ENCODE measurements around the gene PTPN14.

PTPN14 gene

GRCh38 chr1:214475746-214476145 is 75.7 kb downstream of the PTPN14 start:
- no peak overlapping the region for H2AFZ ChIP-seq (ENCODE audit: low read length, unreplicated experiment)
- H3K27me3 ChIP-seq (ENCODE audit: insufficient read depth, low read length) = no peaks in the 10 kb centered on the region
- no peak overlapping the region for H3K4me3 ChIP-seq (ENCODE audit: low read depth, low read length)
- H3K27ac ChIP-seq (ENCODE audit: low read depth, low read length) = peak overlapping the region; percentile 91
- H3K4me1 ChIP-seq (ENCODE audit: control insufficient read depth, insufficient read depth, low read length, unreplicated experiment) = peaks cover 72% of the 10 kb centered on the region
- H3K36me3 ChIP-seq (ENCODE audit: insufficient read depth, low read length) = no peaks in the 10 kb centered on the region
- peaks cover 91% of the 10 kb centered on the region for H3K79me2 ChIP-seq (ENCODE audit: control insufficient read depth, insufficient read depth, low read length, unreplicated experiment)

- Histone ChIP-seq H3K4me3 (ENCODE audit: low read depth, low read length) (no peak overlapping the region), H3K79me2 (ENCODE audit: control insufficient read depth, insufficient read depth, low read length, unreplicated experiment) (peaks cover 88% of the 10 kb centered on the region), H2AFZ (ENCODE audit: low read length, unreplicated experiment) (no peak overlapping the region), H3K4me1 (ENCODE audit: control insufficient read depth, insufficient read depth, low read length, unreplicated experiment) (peaks cover 73% of the 10 kb centered on the region), H3K36me3 (ENCODE audit: insufficient read depth, low read length) (no peaks in the 10 kb centered on the region), H3K27ac (ENCODE audit: low read depth, low read length) (peak overlapping the region; percentile 91), H3K27me3 (ENCODE audit: insufficient read depth, low read length) (no peaks in the 10 kb centered on the region)
Measured at GRCh38 chr1:214475331-214475730, 76.1 kb downstream of the PTPN14 start.

- Histone ChIP-seq H2AFZ (ENCODE audit: low read length, unreplicated experiment) (no peak overlapping the region), H3K4me3 (ENCODE audit: low read depth, low read length) (no peak overlapping the region), H3K79me2 (ENCODE audit: control insufficient read depth, insufficient read depth, low read length, unreplicated experiment) (peaks cover 91% of the 10 kb centered on the region), H3K27ac (ENCODE audit: low read depth, low read length) (peak overlapping the region; percentile 63; the same call in 1 of the 2 replicates), H3K27me3 (ENCODE audit: insufficient read depth, low read length) (no peaks in the 10 kb centered on the region), H3K4me1 (ENCODE audit: control insufficient read depth, insufficient read depth, low read length, unreplicated experiment) (peaks cover 78% of the 10 kb centered on the region), H3K36me3 (ENCODE audit: insufficient read depth, low read length) (no peaks in the 10 kb centered on the region)
Measured at GRCh38 chr1:214474467-214474866, 76.9 kb downstream of the PTPN14 start.

GRCh38 chr1:214473862-214474261 is 77.5 kb downstream of the PTPN14 start:
- Histone ChIP-seq H3K4me1 (ENCODE audit: control insufficient read depth, insufficient read depth, low read length, unreplicated experiment) (peaks cover 84% of the 10 kb centered on the region), H3K36me3 (ENCODE audit: insufficient read depth, low read length) (no peaks in the 10 kb centered on the region), H3K27ac (ENCODE audit: low read depth, low read length) (peak overlapping the region; percentile 63), H3K79me2 (ENCODE audit: control insufficient read depth, insufficient read depth, low read length, unreplicated experiment) (peaks cover 91% of the 10 kb centered on the region), H2AFZ (ENCODE audit: low read length, unreplicated experiment) (no peak overlapping the region), H3K4me3 (ENCODE audit: low read depth, low read length) (no peak overlapping the region), H3K27me3 (ENCODE audit: insufficient read depth, low read length) (no peaks in the 10 kb centered on the region)

GRCh38 chr1:214473387-214473786 is 78.0 kb downstream of the PTPN14 start:
- no peak overlapping the region for H3K4me3 ChIP-seq (ENCODE audit: low read depth, low read length)
- H3K27ac ChIP-seq (ENCODE audit: low read depth, low read length) = peak overlapping the region; percentile 63
- H3K36me3 ChIP-seq (ENCODE audit: insufficient read depth, low read length) = no peaks in the 10 kb centered on the region
- H2AFZ ChIP-seq (ENCODE audit: low read length, unreplicated experiment) = no peak overlapping the region
- peaks cover 91% of the 10 kb centered on the region for H3K79me2 ChIP-seq (ENCODE audit: control insufficient read depth, insufficient read depth, low read length, unreplicated experiment)
- no peaks in the 10 kb centered on the region for H3K27me3 ChIP-seq (ENCODE audit: insufficient read depth, low read length)
- H3K4me1 ChIP-seq (ENCODE audit: control insufficient read depth, insufficient read depth, low read length, unreplicated experiment) = peaks cover 88% of the 10 kb centered on the region

GRCh38 chr1:214472364-214472763 is 79.0 kb downstream of the PTPN14 start:
- peaks cover 86% of the 10 kb centered on the region for H3K79me2 ChIP-seq (ENCODE audit: control insufficient read depth, insufficient read depth, low read length, unreplicated experiment)
- peaks cover 79% of the 10 kb centered on the region for H3K4me1 ChIP-seq (ENCODE audit: control insufficient read depth, insufficient read depth, low read length, unreplicated experiment)
- H2AFZ ChIP-seq (ENCODE audit: low read length, unreplicated experiment) = no peak overlapping the region
- H3K27ac ChIP-seq (ENCODE audit: low read depth, low read length) = peak overlapping the region; percentile 63
- no peaks in the 10 kb centered on the region for H3K27me3 ChIP-seq (ENCODE audit: insufficient read depth, low read length)
- H3K36me3 ChIP-seq (ENCODE audit: insufficient read depth, low read length) = no peaks in the 10 kb centered on the region
- H3K4me3 ChIP-seq (ENCODE audit: low read depth, low read length) = no peak overlapping the region

- H3K79me2 ChIP-seq (ENCODE audit: control insufficient read depth, insufficient read depth, low read length, unreplicated experiment) = peaks cover 91% of the 10 kb centered on the region
- no peak overlapping the region for H2AFZ ChIP-seq (ENCODE audit: low read length, unreplicated experiment)
- H3K4me1 ChIP-seq (ENCODE audit: control insufficient read depth, insufficient read depth, low read length, unreplicated experiment) = peaks cover 75% of the 10 kb centered on the region
- no peak overlapping the region for H3K4me3 ChIP-seq (ENCODE audit: low read depth, low read length)
- no peaks in the 10 kb centered on the region for H3K36me3 ChIP-seq (ENCODE audit: insufficient read depth, low read length)
- H3K27me3 ChIP-seq (ENCODE audit: insufficient read depth, low read length) = no peaks in the 10 kb centered on the region
- H3K27ac ChIP-seq (ENCODE audit: low read depth, low read length) = peak overlapping the region; percentile 63; the same call in 1 of the 2 replicates
Measured at GRCh38 chr1:214471458-214471857, 79.9 kb downstream of the PTPN14 start.

- H3K4me1 ChIP-seq (ENCODE audit: control insufficient read depth, insufficient read depth, low read length, unreplicated experiment) = peaks cover 62% of the 10 kb centered on the region
- peaks cover 85% of the 10 kb centered on the region for H3K79me2 ChIP-seq (ENCODE audit: control insufficient read depth, insufficient read depth, low read length, unreplicated experiment)
- H3K27me3 ChIP-seq (ENCODE audit: insufficient read depth, low read length) = no peaks in the 10 kb centered on the region
- no peak overlapping the region for H3K27ac ChIP-seq (ENCODE audit: low read depth, low read length)
- H3K36me3 ChIP-seq (ENCODE audit: insufficient read depth, low read length) = no peaks in the 10 kb centered on the region
- H2AFZ ChIP-seq (ENCODE audit: low read length, unreplicated experiment) = no peak overlapping the region
- no peak overlapping the region for H3K4me3 ChIP-seq (ENCODE audit: low read depth, low read length)
Measured at GRCh38 chr1:214470132-214470531, 81.3 kb downstream of the PTPN14 start.

- no peaks in the 10 kb centered on the region for H3K27me3 ChIP-seq (ENCODE audit: insufficient read depth, low read length)
- H3K79me2 ChIP-seq (ENCODE audit: control insufficient read depth, insufficient read depth, low read length, unreplicated experiment) = peaks cover 84% of the 10 kb centered on the region
- H3K4me1 ChIP-seq (ENCODE audit: control insufficient read depth, insufficient read depth, low read length, unreplicated experiment) = peaks cover 55% of the 10 kb centered on the region
- H3K36me3 ChIP-seq (ENCODE audit: insufficient read depth, low read length) = no peaks in the 10 kb centered on the region
- H2AFZ ChIP-seq (ENCODE audit: low read length, unreplicated experiment) = no peak overlapping the region
- no peak overlapping the region for H3K4me3 ChIP-seq (ENCODE audit: low read depth, low read length)
- H3K27ac ChIP-seq (ENCODE audit: low read depth, low read length) = no peak overlapping the region
Measured at GRCh38 chr1:214469290-214469689, 82.1 kb downstream of the PTPN14 start.

GRCh38 chr1:214467078-214467585 is 84.3 kb downstream of the PTPN14 start:
- Histone ChIP-seq H3K79me2 (ENCODE audit: control insufficient read depth, insufficient read depth, low read length, unreplicated experiment) (peaks cover 82% of the 10 kb centered on the region), H3K36me3 (ENCODE audit: insufficient read depth, low read length) (peaks cover 5% of the 10 kb centered on the region; the same call in 1 of the 2 replicates), H2AFZ (ENCODE audit: low read length, unreplicated experiment) (no peak overlapping the region), H3K27me3 (ENCODE audit: insufficient read depth, low read length) (no peaks in the 10 kb centered on the region), H3K27ac (ENCODE audit: low read depth, low read length) (no peak overlapping the region), H3K4me3 (ENCODE audit: low read depth, low read length) (no peak overlapping the region), H3K4me1 (ENCODE audit: control insufficient read depth, insufficient read depth, low read length, unreplicated experiment) (peaks cover 33% of the 10 kb centered on the region)

- H3K4me3 ChIP-seq (ENCODE audit: low read depth, low read length) = no peak overlapping the region
- 0 out of 2 replicates have a peak overlapping the region, but pooled peaks have one; percentile 15 for H3K27ac ChIP-seq (ENCODE audit: low read depth, low read length)
- H3K4me1 ChIP-seq (ENCODE audit: control insufficient read depth, insufficient read depth, low read length, unreplicated experiment) = peaks cover 33% of the 10 kb centered on the region
- peaks cover 82% of the 10 kb centered on the region for H3K79me2 ChIP-seq (ENCODE audit: control insufficient read depth, insufficient read depth, low read length, unreplicated experiment)
- H3K36me3 ChIP-seq (ENCODE audit: insufficient read depth, low read length) = peaks cover 11% of the 10 kb centered on the region; the same call in 1 of the 2 replicates
- no peaks in the 10 kb centered on the region for H3K27me3 ChIP-seq (ENCODE audit: insufficient read depth, low read length)
- no peak overlapping the region for H2AFZ ChIP-seq (ENCODE audit: low read length, unreplicated experiment)
Measured at GRCh38 chr1:214466403-214467077, 84.9 kb downstream of the PTPN14 start.

All from ACC112 (cell line).